Measurements from ENCODE around the gene CLPX. TPM values are rescaled to one million over a fixed set of nuclear protein-coding genes. Genes with fewer than 3 reads are reported as not detected.

CLPX gene
- total and polyA plus RNA-seq, 9 of the 15 experiments (the other 6 are each of a cell fraction or from before 2014, with no cell fraction given), result 11.2 to 83.3 (median 51.3) TPM

DNA sequence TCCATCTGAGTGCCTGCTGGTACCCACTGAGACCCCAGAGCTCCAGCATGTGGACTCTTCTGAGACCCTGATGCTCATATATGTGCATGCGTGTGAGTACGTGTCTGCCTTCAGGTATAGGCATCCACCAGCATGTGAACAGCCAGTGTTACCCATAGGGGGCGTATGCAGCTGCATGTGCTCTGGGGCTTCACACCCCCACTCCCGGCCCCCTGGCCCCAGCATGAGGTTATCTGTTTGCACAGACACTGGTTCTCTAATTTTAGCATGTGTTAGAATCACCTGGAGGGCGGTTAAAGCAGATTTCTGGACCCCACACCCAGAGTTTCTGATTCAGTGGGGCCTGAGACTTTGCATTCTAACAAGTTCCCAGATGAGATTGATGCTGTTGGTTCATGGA is 27.0 kb upstream of the CLPX start (continued):
- peak; percentile 89 to 92 (median 89) for TF ChIP-seq CTCF (IDR thresholded peaks at IDR 0.05 in 2 of 3, conservative IDR thresholded peaks at IDR 0.05 in 1 of 3; ENCODE audit: insufficient read depth in 2 of 3, low read depth in 1 of 3, low read length in 3 of 3)
- TF ChIP-seq, protein P1, sequence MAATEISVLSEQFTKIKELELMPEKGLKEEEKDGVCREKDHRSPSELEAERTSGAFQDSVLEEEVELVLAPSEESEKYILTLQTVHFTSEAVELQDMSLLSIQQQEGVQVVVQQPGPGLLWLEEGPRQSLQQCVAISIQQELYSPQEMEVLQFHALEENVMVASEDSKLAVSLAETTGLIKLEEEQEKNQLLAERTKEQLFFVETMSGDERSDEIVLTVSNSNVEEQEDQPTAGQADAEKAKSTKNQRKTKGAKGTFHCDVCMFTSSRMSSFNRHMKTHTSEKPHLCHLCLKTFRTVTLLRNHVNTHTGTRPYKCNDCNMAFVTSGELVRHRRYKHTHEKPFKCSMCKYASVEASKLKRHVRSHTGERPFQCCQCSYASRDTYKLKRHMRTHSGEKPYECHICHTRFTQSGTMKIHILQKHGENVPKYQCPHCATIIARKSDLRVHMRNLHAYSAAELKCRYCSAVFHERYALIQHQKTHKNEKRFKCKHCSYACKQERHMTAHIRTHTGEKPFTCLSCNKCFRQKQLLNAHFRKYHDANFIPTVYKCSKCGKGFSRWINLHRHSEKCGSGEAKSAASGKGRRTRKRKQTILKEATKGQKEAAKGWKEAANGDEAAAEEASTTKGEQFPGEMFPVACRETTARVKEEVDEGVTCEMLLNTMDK (IDR thresholded peaks at IDR 0.05; ENCODE audit: borderline replicate concordance, insufficient read depth, low read depth, low read length, poor library complexity, severe bottlenecking), result peak; percentile 76
- peak; percentile 20; the same call in 1 of the 2 replicates for TF ChIP-seq ZFX (CRISPR knock-in tag; IDR thresholded peaks at IDR 0.05)
- peak; percentile 83 to 97 for TF ChIP-seq E2F6 (IDR thresholded peaks at IDR 0.05; ENCODE audit: borderline replicate concordance in 1 of 2, extremely low read depth in 1 of 2, insufficient read depth in 1 of 2, insufficient read length in 1 of 2, low read depth in 1 of 2, low read length in 1 of 2, poor library complexity in 1 of 2, severe bottlenecking in 1 of 2)
- 0 out of 4 replicates have a peak, but pooled peaks of 1 of the 2 experiments have one; percentile 36 for TF ChIP-seq TRIM24 (IDR thresholded peaks at IDR 0.05)
- TF ChIP-seq ARID1B (IDR thresholded peaks at IDR 0.05), result peak; percentile 80

Measured in K562 (cell line).